GM18508 (cell line): ENCODE measurements around the gene CWF19L1.
"Not testable (repeated sequence)": the region's sequence is repeated elsewhere in the genome, so short reads cannot be mapped to it uniquely, and the experiment has no call there.

Experiments used
- ATAC-seq: cut with Tn5 transposase; IDR thresholded peaks from one replicate; pipeline ENCODE4 v1.9.1; 2021; ENCODE audit warnings: moderate number of reproducible peaks; ENCODE audit not compliant: insufficient read depth, unreplicated experiment

The CWF19L1 gene

GRCh38 chr10:100267239-100268104 lies at the start of gene CWF19L1:
CWF19L1 (minus strand) TSS chr10:100267638; CDS start chr10:100267593, 45 bp downstream.
- no peak for ATAC-seq

GRCh38 chr10:100315615-100316014 lies 48.2 kb upstream of the CWF19L1 start:
- no peak for ATAC-seq

- no peak for ATAC-seq
Measured at GRCh38 chr10:100311298-100311697, 43.9 kb upstream of the CWF19L1 start.

- no peak for ATAC-seq
Measured at GRCh38 chr10:100307684-100308083, 40.2 kb upstream of the CWF19L1 start.

GRCh38 chr10:100306861-100307260 lies 39.4 kb upstream of the CWF19L1 start:
- no peak for ATAC-seq

GRCh38 chr10:100304414-100304813 lies 37.0 kb upstream of the CWF19L1 start:
- ATAC-seq, result no peak

GRCh38 chr10:100303724-100304319 lies 36.4 kb upstream of the CWF19L1 start:
- no peak for ATAC-seq

- not testable (repeated sequence) for ATAC-seq
Measured at GRCh38 chr10:100301123-100301522, 33.7 kb upstream of the CWF19L1 start.

- ATAC-seq, result no peak
Measured at GRCh38 chr10:100297242-100297641, 29.8 kb upstream of the CWF19L1 start.

GRCh38 chr10:100293066-100293465 lies 25.6 kb upstream of the CWF19L1 start:
- ATAC-seq, result no peak

- not testable (repeated sequence) for ATAC-seq
Measured at GRCh38 chr10:100292300-100292699, 24.9 kb upstream of the CWF19L1 start.

GRCh38 chr10:100291356-100291755 lies 23.9 kb upstream of the CWF19L1 start:
- no peak for ATAC-seq

- ATAC-seq, result no peak
Measured at GRCh38 chr10:100289641-100290040, 22.2 kb upstream of the CWF19L1 start.

- ATAC-seq, result no peak
Measured at GRCh38 chr10:100288196-100288595, 20.8 kb upstream of the CWF19L1 start.

GRCh38 chr10:100287756-100288155 lies 20.3 kb upstream of the CWF19L1 start:
- no peak for ATAC-seq

GRCh38 chr10:100286051-100287033 lies 18.9 kb upstream of the CWF19L1 start, which contains the start of gene BLOC1S2:
BLOC1S2 (minus strand) TSS chr10:100286680; CDS start chr10:100286659, 21 bp downstream.
- ATAC-seq, result peak; percentile 58

GRCh38 chr10:100285326-100285725 lies 17.9 kb upstream of the CWF19L1 start:
- not testable (repeated sequence) for ATAC-seq

GRCh38 chr10:100282907-100283306 lies 15.5 kb upstream of the CWF19L1 start:
- ATAC-seq, result no peak

GRCh38 chr10:100276971-100277370 lies 9.5 kb upstream of the CWF19L1 start:
- not testable (repeated sequence) for ATAC-seq

- ATAC-seq, result no peak
Measured at GRCh38 chr10:100265821-100266485, 1.5 kb downstream of the CWF19L1 start.
